Ammon's horn (tissue), 1 donor: Measurements from ENCODE around the gene LAMTOR3.
"Not testable (repeated sequence)": the region's sequence is repeated elsewhere in the genome, so short reads cannot be mapped to it uniquely, and the experiment has no call there.

Experiments
- DNase-seq: peaks from one replicate; pipeline ENCODE4 v3.0.0-alpha.2; 2016; ENCODE audit warnings: low spot score

Gene LAMTOR3

DNA sequence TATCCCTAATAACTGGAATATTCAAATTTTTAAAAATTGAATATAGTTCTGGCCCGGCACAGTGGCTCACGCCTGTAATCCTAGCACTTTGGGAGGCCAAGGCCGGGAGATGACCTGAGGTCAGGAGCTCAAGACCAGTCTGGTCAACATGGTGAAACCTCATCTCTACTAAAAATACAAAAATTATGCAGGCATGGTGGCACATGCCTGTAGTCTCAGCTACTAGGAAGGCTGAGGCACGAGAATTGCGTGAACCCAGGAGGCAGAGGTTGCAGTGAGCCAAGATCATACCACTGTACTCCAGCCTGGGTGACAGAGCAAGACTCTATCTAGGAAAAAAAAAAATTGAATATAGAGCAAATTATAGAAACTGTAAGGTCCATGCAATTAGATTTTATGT lies 64.2 kb downstream of the LAMTOR3 start:
- DNase-seq = not testable (repeated sequence)

DNA sequence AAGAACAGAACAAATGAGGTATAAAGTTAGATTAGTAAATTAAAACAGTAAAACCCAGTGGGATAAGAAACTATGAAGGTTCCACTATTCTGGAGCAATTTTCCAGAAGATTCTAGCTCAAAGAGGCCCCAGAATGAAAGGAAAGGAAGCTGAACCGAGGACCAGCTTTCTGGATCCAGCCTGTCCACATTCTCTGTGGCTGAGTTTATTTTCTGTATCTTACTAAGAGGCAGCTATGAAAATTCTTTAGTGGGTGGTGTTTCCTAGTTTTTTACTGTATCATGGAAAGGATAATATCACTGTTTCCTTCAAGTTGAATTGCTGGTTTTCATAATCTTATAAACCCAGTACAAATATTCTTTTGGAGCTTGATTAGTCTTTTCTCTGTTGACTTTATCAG lies 65.8 kb downstream of the LAMTOR3 start:
- no peak for DNase-seq
